ENCODE measurements around the gene OVCH1.

OVCH1 gene

GRCh38 chr12:29517264-29517663, 19.8 kb upstream of the OVCH1 start:
- no peak overlapping the region for H3K4me3 ChIP-seq (ENCODE audit: low read depth in 1 of 2, low read length in 1 of 2)
- no peaks in the 10 kb centered on the region for H3K9me3 ChIP-seq
- no peak overlapping the region for H3K27ac ChIP-seq
- no peaks in the 10 kb centered on the region for H3K4me1 ChIP-seq (ENCODE audit: control insufficient read depth in 1 of 2, insufficient read depth in 1 of 2, low read depth in 1 of 2, low read length in 1 of 2)
- peaks cover 20% of the 10 kb centered on the region for H3K27me3 ChIP-seq
- no peak for TF ChIP-seq CTCF (IDR thresholded peaks at IDR 0.05)
- no peaks in the 10 kb centered on the region for H3K36me3 ChIP-seq

- Histone ChIP-seq H3K9me3 (no peaks in the 10 kb centered on the region), H3K36me3 (no peaks in the 10 kb centered on the region), H3K27ac (no peak overlapping the region), H3K27me3 (peaks cover 20% of the 10 kb centered on the region), H3K4me3 (ENCODE audit: low read depth in 1 of 2, low read length in 1 of 2) (no peak overlapping the region), H3K4me1 (ENCODE audit: control insufficient read depth in 1 of 2, insufficient read depth in 1 of 2, low read depth in 1 of 2, low read length in 1 of 2) (no peaks in the 10 kb centered on the region)
- TF ChIP-seq CTCF (IDR thresholded peaks at IDR 0.05) = no peak
Observed at GRCh38 chr12:29516431-29516875, 19.0 kb upstream of the OVCH1 start.

GRCh38 chr12:29510591-29511185, 13.2 kb upstream of the OVCH1 start:
- H3K27ac ChIP-seq = no peak overlapping the region
- H3K36me3 ChIP-seq = no peaks in the 10 kb centered on the region

GRCh38 chr12:29509503-29509902, 12.0 kb upstream of the OVCH1 start:
- H3K27me3 ChIP-seq = peaks cover 49% of the 10 kb centered on the region
- no peaks in the 10 kb centered on the region for H3K9me3 ChIP-seq
- no peak overlapping the region for H3K4me3 ChIP-seq (ENCODE audit: low read depth in 1 of 2, low read length in 1 of 2)
- no peaks in the 10 kb centered on the region for H3K36me3 ChIP-seq
- no peak for TF ChIP-seq CTCF (IDR thresholded peaks at IDR 0.05)
- H3K4me1 ChIP-seq (ENCODE audit: control insufficient read depth in 1 of 2, insufficient read depth in 1 of 2, low read depth in 1 of 2, low read length in 1 of 2) = no peaks in the 10 kb centered on the region
- no peak overlapping the region for H3K27ac ChIP-seq

More at GRCh38 chr12:29510591-29511185, 13.2 kb upstream of the OVCH1 start:
- no peaks in the 10 kb centered on the region for H3K9me3 ChIP-seq
- H3K27me3 ChIP-seq = peaks cover 41% of the 10 kb centered on the region
- H3K4me3 ChIP-seq (ENCODE audit: low read depth in 1 of 2, low read length in 1 of 2) = no peak overlapping the region
- H3K4me1 ChIP-seq (ENCODE audit: control insufficient read depth in 1 of 2, insufficient read depth in 1 of 2, low read depth in 1 of 2, low read length in 1 of 2) = no peaks in the 10 kb centered on the region
- no peak for TF ChIP-seq CTCF (IDR thresholded peaks at IDR 0.05)

- Histone ChIP-seq H3K27ac (no peak overlapping the region), H3K27me3 (peaks cover 44% of the 10 kb centered on the region), H3K4me1 (ENCODE audit: control insufficient read depth in 1 of 2, insufficient read depth in 1 of 2, low read depth in 1 of 2, low read length in 1 of 2) (no peaks in the 10 kb centered on the region), H3K36me3 (no peaks in the 10 kb centered on the region), H3K9me3 (no peaks in the 10 kb centered on the region), H3K4me3 (ENCODE audit: low read depth in 1 of 2, low read length in 1 of 2) (no peak overlapping the region)
- no peak for TF ChIP-seq CTCF (IDR thresholded peaks at IDR 0.05)
Observed at GRCh38 chr12:29508949-29509348, 11.5 kb upstream of the OVCH1 start.
